WTC11 (cell line): Measurements from ENCODE around the gene SLC17A5. TPM values are rescaled to one million over a fixed set of nuclear protein-coding genes. Genes with fewer than 3 reads are reported as not detected.
"Not testable (repeated sequence)": the region's sequence is repeated elsewhere in the genome, so short reads cannot be mapped to it uniquely, and the experiment has no call there.

ENCODE experiments used
- ATAC-seq: fragments of 200-7000 bp; cut with Tn5 transposase; 2 replicates; pipeline ENCODE4 v1.10.0; 2021; ENCODE audit warnings: mild to moderate bottlenecking, moderate library complexity
- CTCF ChIA-PET: fragments of 300-600 bp; sonication (Branson Sonifier 250); formaldehyde crosslinking; loops from one replicate; lab custom pipeline; 2021; ENCODE audit warnings: antibody characterized with exemption; lab: Charles Lee
- POLR2A ChIA-PET: fragments of 350-600 bp; sonication (Branson Sonifier 250); formaldehyde crosslinking; loops from one replicate; lab custom pipeline; 2021; ENCODE audit warnings: antibody characterized with exemption; lab: Charles Lee
- DNase-seq: peaks from one replicate; pipeline ENCODE4 v3.0.0; 2021; ENCODE audit warnings: low spot score
- H3K27ac Mint-ChIP-seq: 2 replicates; pipeline ENCODE4 v1.8.0; 2021; ENCODE audit warnings: mixed read lengths
- H3K27me3 Mint-ChIP-seq: 2 replicates; pipeline ENCODE4 v1.8.0; 2021; ENCODE audit warnings: low read depth, mild to moderate bottlenecking, moderate library complexity, mixed read lengths
- H3K36me3 Mint-ChIP-seq: 2 replicates; pipeline ENCODE4 v1.8.0; 2021; ENCODE audit warnings: mixed read lengths
- H3K4me1 Mint-ChIP-seq: 2 replicates; pipeline ENCODE4 v1.8.0; 2022; ENCODE audit warnings: mixed read lengths
- H3K4me3 Mint-ChIP-seq: 2 replicates; pipeline ENCODE4 v1.8.0; 2021; ENCODE audit warnings: mild to moderate bottlenecking, moderate library complexity, mixed read lengths
- H3K9me3 Mint-ChIP-seq: 2 replicates; pipeline ENCODE4 v1.8.0; 2021; ENCODE audit warnings: mixed read lengths
- CREB1 ChIP-seq: sonication (generic); formaldehyde crosslinking; IDR thresholded peaks from 2 replicates; pipeline ENCODE4 v1.8.0; 2023; ENCODE audit warnings: mild to moderate bottlenecking, missing genetic modification reagents
- FOXP1 ChIP-seq: sonication (generic); formaldehyde crosslinking; IDR thresholded peaks from 2 replicates; pipeline ENCODE4 v1.8.0; 2022; ENCODE audit warnings: missing genetic modification reagents, mild to moderate bottlenecking, moderate library complexity, borderline replicate concordance
- GTF2I ChIP-seq: fragments of 250-450 bp; sonication (Bioruptor Pico); conservative IDR thresholded peaks from 2 replicates; pipeline ENCODE4 v1.4.0; 2021; ENCODE audit warnings: mild to moderate bottlenecking
- HMGA2 ChIP-seq: fragments of 250-450 bp; sonication (Bioruptor Pico); IDR thresholded peaks from 2 replicates; pipeline ENCODE4 v1.4.0; 2021; ENCODE audit warnings: mild to moderate bottlenecking, moderate library complexity
- JUN ChIP-seq: sonication (generic); formaldehyde crosslinking; IDR thresholded peaks from 2 replicates; pipeline ENCODE4 v1.8.0; 2023; ENCODE audit warnings: mild to moderate bottlenecking, missing genetic modification reagents
- ZBTB21 ChIP-seq: sonication (generic); formaldehyde crosslinking; IDR thresholded peaks from 2 replicates; pipeline ENCODE4 v1.8.1; 2023; ENCODE audit warnings: mild to moderate bottlenecking, missing genetic modification reagents, borderline replicate concordance
- ZNF263 ChIP-seq: sonication (generic); formaldehyde crosslinking; IDR thresholded peaks from 2 replicates; pipeline ENCODE4 v1.8.1; 2022; ENCODE audit warnings: low read depth, mild to moderate bottlenecking, moderate library complexity, missing genetic modification reagents
- ZNF317 ChIP-seq: sonication (generic); formaldehyde crosslinking; IDR thresholded peaks from 2 replicates; pipeline ENCODE4 v1.8.1; 2023; ENCODE audit warnings: low read depth, mild to moderate bottlenecking, moderate library complexity, missing genetic modification reagents, borderline replicate concordance
- total RNA-seq: library from RNA; stranded (reverse); gene quantifications from 3 replicates; pipeline ENCODE4 v1.2.3, GENCODE V29; 2021
- TF ChIP-seq, protein P1 (sequence below): sonication (generic); formaldehyde crosslinking; IDR thresholded peaks from 2 replicates; pipeline ENCODE4 v1.8.1; 2023; ENCODE audit warnings: mild to moderate bottlenecking, missing genetic modification reagents, moderate library complexity
- TF ChIP-seq, protein P2 (sequence below): sonication (generic); formaldehyde crosslinking; IDR thresholded peaks from 2 replicates; pipeline ENCODE4 v1.8.0; 2022; ENCODE audit warnings: mild to moderate bottlenecking, missing genetic modification reagents
- TF ChIP-seq, protein P3 (sequence below): sonication (generic); formaldehyde crosslinking; IDR thresholded peaks from 2 replicates; pipeline ENCODE4 v1.8.1; 2023; ENCODE audit warnings: mild to moderate bottlenecking, missing genetic modification reagents
- TF ChIP-seq, protein P4 (sequence below): sonication (generic); formaldehyde crosslinking; IDR thresholded peaks from 2 replicates; pipeline ENCODE4 v1.8.0; 2022; ENCODE audit warnings: mild to moderate bottlenecking, missing genetic modification reagents

SLC17A5 gene
- total RNA-seq, 1 experiment from 2014 or later, result 9.3 TPM

DNA sequence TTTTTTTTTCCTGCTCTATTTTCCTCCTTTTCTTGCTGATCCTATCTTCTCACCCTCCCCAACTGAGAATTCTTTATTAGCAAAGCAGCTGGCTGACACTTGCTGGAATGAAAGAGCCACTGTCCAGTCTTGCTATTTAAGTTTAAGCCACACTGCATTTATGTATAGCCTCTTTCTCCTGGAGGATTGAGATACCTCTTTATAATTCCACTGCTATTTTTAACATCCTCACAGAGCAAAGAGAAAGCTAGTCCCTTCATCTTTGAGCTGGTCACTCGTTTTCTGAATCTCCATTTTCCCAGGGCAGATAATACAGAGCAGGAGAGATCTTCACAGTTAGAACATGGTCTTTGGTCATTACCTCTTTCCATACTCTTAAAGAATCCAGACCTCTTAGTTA is 97.0 kb downstream of the SLC17A5 start:
- H3K4me3 Mint-ChIP-seq, result no peak overlapping the region
- TF ChIP-seq ZNF263 (no peak), CREB1 (no peak), ZNF317 (CRISPR knock-in tag) (no peak), GTF2I (CRISPR knock-in tag) (no peak), ZBTB21 (CRISPR knock-in tag) (no peak), JUN (no peak), HMGA2 (no peak), FOXP1 (CRISPR knock-in tag) (no peak)
- TF ChIP-seq, protein P1, sequence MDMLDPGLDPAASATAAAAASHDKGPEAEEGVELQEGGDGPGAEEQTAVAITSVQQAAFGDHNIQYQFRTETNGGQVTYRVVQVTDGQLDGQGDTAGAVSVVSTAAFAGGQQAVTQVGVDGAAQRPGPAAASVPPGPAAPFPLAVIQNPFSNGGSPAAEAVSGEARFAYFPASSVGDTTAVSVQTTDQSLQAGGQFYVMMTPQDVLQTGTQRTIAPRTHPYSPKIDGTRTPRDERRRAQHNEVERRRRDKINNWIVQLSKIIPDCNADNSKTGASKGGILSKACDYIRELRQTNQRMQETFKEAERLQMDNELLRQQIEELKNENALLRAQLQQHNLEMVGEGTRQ (CRISPR knock-in tag), result no peak
- TF ChIP-seq, protein P2, sequence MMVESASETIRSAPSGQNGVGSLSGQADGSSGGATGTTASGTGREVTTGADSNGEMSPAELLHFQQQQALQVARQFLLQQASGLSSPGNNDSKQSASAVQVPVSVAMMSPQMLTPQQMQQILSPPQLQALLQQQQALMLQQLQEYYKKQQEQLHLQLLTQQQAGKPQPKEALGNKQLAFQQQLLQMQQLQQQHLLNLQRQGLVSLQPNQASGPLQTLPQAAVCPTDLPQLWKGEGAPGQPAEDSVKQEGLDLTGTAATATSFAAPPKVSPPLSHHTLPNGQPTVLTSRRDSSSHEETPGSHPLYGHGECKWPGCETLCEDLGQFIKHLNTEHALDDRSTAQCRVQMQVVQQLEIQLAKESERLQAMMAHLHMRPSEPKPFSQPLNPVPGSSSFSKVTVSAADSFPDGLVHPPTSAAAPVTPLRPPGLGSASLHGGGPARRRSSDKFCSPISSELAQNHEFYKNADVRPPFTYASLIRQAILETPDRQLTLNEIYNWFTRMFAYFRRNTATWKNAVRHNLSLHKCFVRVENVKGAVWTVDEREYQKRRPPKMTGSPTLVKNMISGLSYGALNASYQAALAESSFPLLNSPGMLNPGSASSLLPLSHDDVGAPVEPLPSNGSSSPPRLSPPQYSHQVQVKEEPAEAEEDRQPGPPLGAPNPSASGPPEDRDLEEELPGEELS (CRISPR knock-in tag), result no peak
- TF ChIP-seq, protein P3, sequence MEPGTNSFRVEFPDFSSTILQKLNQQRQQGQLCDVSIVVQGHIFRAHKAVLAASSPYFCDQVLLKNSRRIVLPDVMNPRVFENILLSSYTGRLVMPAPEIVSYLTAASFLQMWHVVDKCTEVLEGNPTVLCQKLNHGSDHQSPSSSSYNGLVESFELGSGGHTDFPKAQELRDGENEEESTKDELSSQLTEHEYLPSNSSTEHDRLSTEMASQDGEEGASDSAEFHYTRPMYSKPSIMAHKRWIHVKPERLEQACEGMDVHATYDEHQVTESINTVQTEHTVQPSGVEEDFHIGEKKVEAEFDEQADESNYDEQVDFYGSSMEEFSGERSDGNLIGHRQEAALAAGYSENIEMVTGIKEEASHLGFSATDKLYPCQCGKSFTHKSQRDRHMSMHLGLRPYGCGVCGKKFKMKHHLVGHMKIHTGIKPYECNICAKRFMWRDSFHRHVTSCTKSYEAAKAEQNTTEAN, result no peak
- TF ChIP-seq, protein P4, sequence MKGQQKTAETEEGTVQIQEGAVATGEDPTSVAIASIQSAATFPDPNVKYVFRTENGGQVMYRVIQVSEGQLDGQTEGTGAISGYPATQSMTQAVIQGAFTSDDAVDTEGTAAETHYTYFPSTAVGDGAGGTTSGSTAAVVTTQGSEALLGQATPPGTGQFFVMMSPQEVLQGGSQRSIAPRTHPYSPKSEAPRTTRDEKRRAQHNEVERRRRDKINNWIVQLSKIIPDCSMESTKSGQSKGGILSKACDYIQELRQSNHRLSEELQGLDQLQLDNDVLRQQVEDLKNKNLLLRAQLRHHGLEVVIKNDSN (CRISPR knock-in tag), result no peak
- ATAC-seq, result no peak
- no peaks in the 10 kb centered on the region for H3K9me3 Mint-ChIP-seq
- no peak for DNase-seq
- CTCF ChIA-PET, result interaction anchor here (0.6 to 3.2 kb wide), 4 partner anchors 8 to 1198 kb away, joined by 3 to 41 read pairs (median 5); no protein-coding TSS in a partner anchor
- peaks cover 26% of the 10 kb centered on the region for H3K4me1 Mint-ChIP-seq
- H3K36me3 Mint-ChIP-seq, result no peaks in the 10 kb centered on the region
- POLR2A ChIA-PET, result no interaction called here
- H3K27me3 Mint-ChIP-seq, result no peaks in the 10 kb centered on the region
- H3K27ac Mint-ChIP-seq, result no peak overlapping the region

DNA sequence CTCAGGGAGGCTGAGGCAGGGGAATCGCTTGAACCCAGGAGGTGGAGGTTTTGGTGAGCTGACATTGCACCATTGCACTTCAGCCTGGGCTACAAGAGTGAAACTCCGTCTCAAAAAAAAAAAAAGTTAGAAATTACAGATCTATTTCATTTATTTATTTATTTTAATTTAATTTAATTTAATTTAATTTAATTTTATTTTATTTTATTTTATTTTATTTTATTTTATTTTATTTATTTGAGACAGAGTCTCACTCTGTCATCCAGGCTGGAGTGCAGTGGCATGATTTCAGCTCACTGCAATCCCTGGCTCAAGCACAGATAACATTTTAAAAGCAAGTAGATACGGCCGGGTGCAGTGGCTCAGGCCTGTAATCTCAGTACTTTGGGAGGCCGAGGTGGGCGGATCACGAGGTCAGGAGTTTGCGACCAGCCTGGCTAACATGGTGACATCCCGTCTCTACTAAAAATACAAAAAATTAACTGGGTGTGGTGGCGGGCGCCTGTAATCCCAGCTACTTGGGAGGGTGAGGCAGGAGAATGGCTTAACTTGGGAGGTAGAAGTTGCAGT is 98.3 kb downstream of the SLC17A5 start:
- H3K27ac Mint-ChIP-seq, H3K36me3 Mint-ChIP-seq, H3K9me3 Mint-ChIP-seq, H3K4me3 Mint-ChIP-seq, ATAC-seq, DNase-seq, POLR2A ChIA-PET: not testable (repeated sequence)
- peaks cover 20% of the 10 kb centered on the region for H3K4me1 Mint-ChIP-seq
- peak; percentile 94 for TF ChIP-seq HMGA2
- TF ChIP-seq, all 79 proteins: peak for 1; not testable (repeated sequence) for 78
- CTCF ChIA-PET, result interaction anchor here (0.5 kb wide), 1 partner anchor 24 kb away, joined by 3 read pairs; no protein-coding TSS in a partner anchor
- not testable (repeated sequence) for H3K27me3 Mint-ChIP-seq

DNA sequence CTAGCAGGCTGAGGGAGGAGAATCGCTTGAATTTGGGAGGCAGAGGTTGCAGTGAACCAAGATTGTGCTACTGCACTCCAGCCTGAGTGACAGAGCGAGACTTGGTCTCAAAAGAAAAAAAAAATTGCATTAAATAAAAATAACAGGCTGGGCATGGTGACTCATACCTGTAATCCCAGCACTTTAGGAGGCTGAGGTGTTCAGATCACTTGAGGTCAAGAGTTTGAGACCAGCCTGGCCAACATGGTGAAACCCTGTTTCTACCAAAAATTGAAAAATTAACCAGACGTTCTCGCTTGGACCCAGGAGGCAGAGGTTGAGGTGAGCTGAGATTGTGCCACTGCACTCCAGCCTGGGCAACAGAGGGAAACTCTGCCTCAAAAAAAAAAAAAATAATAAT is 102.7 kb downstream of the SLC17A5 start:
- H3K9me3 Mint-ChIP-seq, H3K4me1 Mint-ChIP-seq, ATAC-seq, DNase-seq, H3K4me3 Mint-ChIP-seq, H3K36me3 Mint-ChIP-seq, H3K27me3 Mint-ChIP-seq, POLR2A ChIA-PET, H3K27ac Mint-ChIP-seq: not testable (repeated sequence)
- CTCF ChIA-PET, result interaction anchor here (0.6 kb wide), 1 partner anchor 76 kb away, joined by 4 read pairs; no protein-coding TSS in a partner anchor
